ENCODE results near the gene CNKSR2.

CNKSR2 gene

DNA sequence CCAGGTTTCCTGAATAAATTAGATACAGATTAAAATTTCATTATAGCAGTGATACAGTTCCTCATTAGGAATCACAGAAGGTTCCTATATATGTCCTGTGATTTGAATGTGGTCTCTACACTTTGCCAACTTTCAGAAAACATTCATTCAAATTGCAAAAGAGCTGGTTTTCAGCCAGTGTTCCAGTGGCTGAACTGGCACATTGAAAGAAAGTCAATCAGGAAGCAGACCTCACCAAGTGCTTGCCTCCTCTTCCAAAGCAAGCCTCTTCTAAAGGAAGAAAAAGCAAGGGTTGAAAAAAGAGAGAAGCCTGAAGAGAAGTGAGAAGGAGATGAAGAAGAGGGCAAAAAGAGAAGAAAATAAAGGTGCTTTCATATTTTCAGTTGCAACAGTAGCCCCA lies 271.2 kb downstream of the CNKSR2 start:
- Histone ChIP-seq H3K27me3 (no peaks in the 10 kb centered on the region), H3K9me3 (no peaks in the 10 kb centered on the region), H3K27ac (no peak overlapping the region), H3K4me3 (no peak overlapping the region), H3K36me3 (no peaks in the 10 kb centered on the region), H3K4me1 (no peaks in the 10 kb centered on the region)
- TF ChIP-seq, protein P1, sequence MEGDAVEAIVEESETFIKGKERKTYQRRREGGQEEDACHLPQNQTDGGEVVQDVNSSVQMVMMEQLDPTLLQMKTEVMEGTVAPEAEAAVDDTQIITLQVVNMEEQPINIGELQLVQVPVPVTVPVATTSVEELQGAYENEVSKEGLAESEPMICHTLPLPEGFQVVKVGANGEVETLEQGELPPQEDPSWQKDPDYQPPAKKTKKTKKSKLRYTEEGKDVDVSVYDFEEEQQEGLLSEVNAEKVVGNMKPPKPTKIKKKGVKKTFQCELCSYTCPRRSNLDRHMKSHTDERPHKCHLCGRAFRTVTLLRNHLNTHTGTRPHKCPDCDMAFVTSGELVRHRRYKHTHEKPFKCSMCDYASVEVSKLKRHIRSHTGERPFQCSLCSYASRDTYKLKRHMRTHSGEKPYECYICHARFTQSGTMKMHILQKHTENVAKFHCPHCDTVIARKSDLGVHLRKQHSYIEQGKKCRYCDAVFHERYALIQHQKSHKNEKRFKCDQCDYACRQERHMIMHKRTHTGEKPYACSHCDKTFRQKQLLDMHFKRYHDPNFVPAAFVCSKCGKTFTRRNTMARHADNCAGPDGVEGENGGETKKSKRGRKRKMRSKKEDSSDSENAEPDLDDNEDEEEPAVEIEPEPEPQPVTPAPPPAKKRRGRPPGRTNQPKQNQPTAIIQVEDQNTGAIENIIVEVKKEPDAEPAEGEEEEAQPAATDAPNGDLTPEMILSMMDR (IDR thresholded peaks at IDR 0.05) = no peak
- no peak for DNase-seq
- intact Hi-C loops (cut with DNase I; ENCODE audit: low total_unique reads) = no loop called here

DNA sequence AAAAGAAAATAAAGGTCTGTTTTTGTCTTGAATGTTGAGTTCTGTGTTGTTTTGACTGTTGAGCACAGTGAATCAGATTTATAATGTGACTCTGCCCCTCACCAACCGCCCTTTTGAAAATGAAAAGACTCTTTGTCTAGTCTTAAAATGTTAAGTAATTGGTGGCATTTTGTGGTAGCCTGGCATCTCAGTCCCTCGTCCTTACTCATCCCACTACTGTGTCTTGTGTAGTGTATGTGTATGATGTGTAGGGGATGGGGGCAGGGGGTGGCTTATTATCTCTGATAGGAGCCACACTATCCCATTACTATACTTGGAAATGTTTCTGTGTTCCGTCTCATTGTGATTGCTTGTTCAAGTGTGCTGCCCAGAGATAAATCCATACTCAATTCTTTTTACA lies 271.7 kb downstream of the CNKSR2 start:
- Histone ChIP-seq H3K36me3 (no peaks in the 10 kb centered on the region), H3K27ac (no peak overlapping the region), H3K4me1 (no peaks in the 10 kb centered on the region), H3K9me3 (no peaks in the 10 kb centered on the region), H3K4me3 (no peak overlapping the region), H3K27me3 (no peaks in the 10 kb centered on the region)
- TF ChIP-seq, protein P1 (IDR thresholded peaks at IDR 0.05) = no peak
- no peak for DNase-seq
- intact Hi-C loops (cut with DNase I; ENCODE audit: low total_unique reads) = no loop called here

DNA sequence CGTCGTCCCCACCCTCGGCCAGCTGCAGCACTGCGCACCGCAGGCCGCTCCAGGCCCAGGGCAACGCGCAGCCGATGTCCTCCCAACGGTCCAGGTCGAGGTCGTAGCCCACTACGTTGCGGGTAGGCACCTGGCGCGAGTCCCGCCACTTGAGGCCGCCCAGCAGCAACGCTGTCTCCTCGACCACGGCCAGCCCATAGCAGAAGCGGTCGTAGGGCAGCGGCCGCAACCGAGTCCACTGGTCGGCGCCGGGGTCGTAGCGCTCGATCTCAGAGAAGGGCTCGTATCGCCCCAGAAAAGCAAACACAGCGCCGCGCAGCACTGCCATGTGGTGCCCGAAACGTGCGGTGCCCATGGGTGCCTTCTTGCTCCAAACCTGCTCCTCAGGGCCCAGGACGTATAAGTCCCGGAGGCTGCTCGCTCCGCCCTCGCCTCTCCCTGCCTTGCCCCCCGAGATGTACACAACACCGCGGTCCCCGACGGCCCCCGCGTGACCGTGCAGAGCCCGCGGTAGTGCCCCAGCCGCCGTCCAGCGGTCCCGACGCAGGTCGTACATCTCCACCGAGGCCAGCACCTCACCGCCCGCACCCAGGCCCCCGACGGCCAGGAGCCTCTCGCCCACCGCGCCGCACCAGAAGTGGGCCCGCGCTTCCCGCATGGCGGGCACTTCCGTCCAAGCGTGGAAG lies 281.8 kb downstream of the CNKSR2 start:
- H3K27me3 ChIP-seq = peaks cover 0 to 26% of the 10 kb centered on the region in 2 donors
- no peak overlapping the region for H3K27ac ChIP-seq
- H3K9me3 ChIP-seq = no peaks in the 10 kb centered on the region
- no peak for DNase-seq
- intact Hi-C loops (cut with DNase I; ENCODE audit: low total_unique reads) = no loop called here
- H3K36me3 ChIP-seq = no peaks in the 10 kb centered on the region
- peak overlapping the region; percentile 23 to 31 for H3K4me3 ChIP-seq
- H3K4me1 ChIP-seq = peaks cover 0 to 3% (median 0%) of the 10 kb centered on the region in 4 donors
- TF ChIP-seq, protein P1 (IDR thresholded peaks at IDR 0.05) = no peak

DNA sequence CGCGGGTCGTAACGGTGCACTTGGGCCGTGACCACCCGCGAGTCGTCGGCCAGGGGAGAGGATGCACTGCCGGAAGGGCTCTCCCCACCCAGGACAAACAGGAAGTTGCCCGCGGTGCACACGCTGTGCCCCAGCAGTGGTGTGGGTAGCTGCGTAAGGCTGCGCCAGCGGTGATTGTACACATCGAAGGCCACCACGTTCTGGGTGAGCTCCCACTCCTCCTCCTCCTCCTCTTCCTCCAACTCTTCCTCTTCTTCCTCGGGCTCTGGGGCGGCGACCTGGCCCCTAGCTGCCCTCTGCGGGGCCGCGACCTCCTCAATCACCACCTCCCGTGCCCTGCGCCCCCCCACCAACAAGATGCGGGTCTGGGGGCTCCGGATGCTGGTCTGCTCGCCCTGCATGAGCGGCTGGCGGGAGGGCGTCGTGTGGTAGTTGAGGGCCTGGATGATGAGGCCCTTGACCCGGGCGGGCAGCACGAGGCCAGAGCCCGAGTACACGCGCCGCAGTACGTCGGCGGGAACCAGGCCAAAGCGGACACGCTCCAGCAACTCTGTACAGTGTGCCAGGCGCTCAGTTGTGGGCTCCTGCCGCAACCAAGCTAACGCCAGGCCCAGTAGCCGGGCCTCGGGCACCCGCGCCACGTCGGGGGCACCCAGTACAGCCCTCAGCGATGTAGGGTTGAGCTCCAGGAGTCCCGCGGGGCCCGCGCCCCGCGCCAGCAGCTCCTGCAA lies 282.5 kb downstream of the CNKSR2 start:
- DNase-seq = no peak
- H3K9me3 ChIP-seq = no peaks in the 10 kb centered on the region
- intact Hi-C loops (cut with DNase I; ENCODE audit: low total_unique reads) = no loop called here

DNA sequence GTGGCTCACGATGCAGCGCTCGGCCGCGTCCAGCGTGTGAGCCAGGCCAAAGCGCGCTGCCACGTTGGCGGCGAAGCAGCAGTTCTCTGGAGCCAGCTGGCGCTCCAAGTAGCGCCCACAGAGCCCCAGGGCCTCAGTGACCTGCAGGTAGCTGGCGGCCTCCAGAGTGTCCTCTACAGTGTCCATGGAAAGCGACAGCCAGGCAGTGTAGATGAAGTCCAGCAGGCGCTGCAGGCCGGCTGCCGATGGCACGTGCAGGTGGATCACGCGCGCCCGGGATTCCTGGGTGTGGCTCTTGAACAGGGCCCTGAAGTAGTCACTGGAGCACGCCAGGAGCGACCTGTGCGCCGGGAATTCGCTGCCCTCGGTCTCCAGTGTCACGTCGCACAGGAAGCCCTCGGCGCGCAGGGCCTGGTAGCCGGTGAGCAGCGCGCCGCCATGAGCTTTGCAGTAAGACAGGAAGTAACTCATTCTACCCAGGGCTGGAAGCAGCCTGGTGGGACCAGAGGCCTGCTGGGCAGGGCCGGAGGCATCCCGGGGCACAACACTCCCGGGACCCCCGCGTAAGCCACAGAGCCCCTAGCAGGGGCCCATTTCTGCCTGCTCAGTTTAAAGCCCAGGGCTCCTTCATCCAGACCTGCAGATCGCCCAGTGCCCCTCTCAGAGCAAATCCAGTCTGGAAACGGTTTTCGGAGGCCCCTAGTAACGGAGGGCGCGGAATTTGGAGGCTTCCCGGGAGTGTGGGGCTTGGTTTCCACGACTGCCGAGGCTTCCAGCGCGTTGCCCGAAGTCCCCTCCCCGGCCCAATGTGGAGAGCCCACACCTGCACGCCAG lies 283.3 kb downstream of the CNKSR2 start:
- Histone ChIP-seq H3K27ac (no peak overlapping the region), H3K9me3 (no peaks in the 10 kb centered on the region), H3K4me3 (peak overlapping the region; percentile 12 to 38), H3K4me1 (peaks cover 0 to 3% (median 0%) of the 10 kb centered on the region in 4 donors), H3K36me3 (no peaks in the 10 kb centered on the region), H3K27me3 (peaks cover 0 to 26% of the 10 kb centered on the region in 2 donors)
- no peak for DNase-seq
- TF ChIP-seq, protein P1 (IDR thresholded peaks at IDR 0.05) = no peak
- intact Hi-C loops (cut with DNase I; ENCODE audit: low total_unique reads) = no loop called here

More for the DNA sequence above, 282.5 kb downstream of the CNKSR2 start:
- Histone ChIP-seq H3K36me3 (no peaks in the 10 kb centered on the region), H3K4me3 (peak overlapping the region in 1 of 2 donors; percentile 31), H3K4me1 (peaks cover 0 to 3% (median 0%) of the 10 kb centered on the region in 4 donors), H3K27me3 (peaks cover 0 to 26% of the 10 kb centered on the region in 2 donors), H3K27ac (no peak overlapping the region)
- TF ChIP-seq, protein P1 (IDR thresholded peaks at IDR 0.05) = no peak

All from tibial artery (tissue), 4 donors.